Endothelial cell of umbilical vein (primary cell): ENCODE results near the gene APPL2.

Experiments used
- JUN ChIP-seq: IDR thresholded peaks from 2 replicates; pipeline ENCODE4 v1.6.1; 2011; ENCODE audit warnings: borderline replicate concordance, low read depth; ENCODE audit not compliant: insufficient read length, insufficient read depth
- POLR2A ChIP-seq: IDR thresholded peaks from 2 replicates; pipeline ENCODE4 v1.6.1; 2012; ENCODE audit warnings: low read depth, mild to moderate bottlenecking, control low read depth, low read length
- TF ChIP-seq, protein P1 (sequence below), 2 donors: IDR thresholded peaks; 1 replicate in 1 of 2; 2 replicates in 1 of 2; pipeline ENCODE4 v1.5.1; 2011; ENCODE audit warnings: low read length in 2 of 2, mild to moderate bottlenecking in 2 of 2, moderate library complexity in 2 of 2, control low read depth in 1 of 2, inconsistent platforms in 1 of 2, low read depth in 1 of 2; ENCODE audit not compliant: insufficient read depth in 1 of 2; ENCODE audit errors: extremely low read depth in 1 of 2
- TF ChIP-seq, protein P2 (sequence below): IDR thresholded peaks from 2 replicates; pipeline ENCODE4 v1.6.1; 2011; ENCODE audit not compliant: insufficient read depth, insufficient read length

- TF ChIP-seq, protein P1, sequence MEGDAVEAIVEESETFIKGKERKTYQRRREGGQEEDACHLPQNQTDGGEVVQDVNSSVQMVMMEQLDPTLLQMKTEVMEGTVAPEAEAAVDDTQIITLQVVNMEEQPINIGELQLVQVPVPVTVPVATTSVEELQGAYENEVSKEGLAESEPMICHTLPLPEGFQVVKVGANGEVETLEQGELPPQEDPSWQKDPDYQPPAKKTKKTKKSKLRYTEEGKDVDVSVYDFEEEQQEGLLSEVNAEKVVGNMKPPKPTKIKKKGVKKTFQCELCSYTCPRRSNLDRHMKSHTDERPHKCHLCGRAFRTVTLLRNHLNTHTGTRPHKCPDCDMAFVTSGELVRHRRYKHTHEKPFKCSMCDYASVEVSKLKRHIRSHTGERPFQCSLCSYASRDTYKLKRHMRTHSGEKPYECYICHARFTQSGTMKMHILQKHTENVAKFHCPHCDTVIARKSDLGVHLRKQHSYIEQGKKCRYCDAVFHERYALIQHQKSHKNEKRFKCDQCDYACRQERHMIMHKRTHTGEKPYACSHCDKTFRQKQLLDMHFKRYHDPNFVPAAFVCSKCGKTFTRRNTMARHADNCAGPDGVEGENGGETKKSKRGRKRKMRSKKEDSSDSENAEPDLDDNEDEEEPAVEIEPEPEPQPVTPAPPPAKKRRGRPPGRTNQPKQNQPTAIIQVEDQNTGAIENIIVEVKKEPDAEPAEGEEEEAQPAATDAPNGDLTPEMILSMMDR (IDR thresholded peaks at IDR 0.05; ENCODE audit: extremely low read depth in 1 of 2, insufficient read depth in 1 of 2, low read depth in 1 of 2, low read length in 2 of 2), result no peak
- TF ChIP-seq JUN, result no peak
- TF ChIP-seq POLR2A, result no peak
- TF ChIP-seq, protein P2, sequence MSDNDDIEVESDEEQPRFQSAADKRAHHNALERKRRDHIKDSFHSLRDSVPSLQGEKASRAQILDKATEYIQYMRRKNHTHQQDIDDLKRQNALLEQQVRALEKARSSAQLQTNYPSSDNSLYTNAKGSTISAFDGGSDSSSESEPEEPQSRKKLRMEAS, result no peak
Observed at GRCh38 chr12:105280966-105281693, 45.2 kb upstream of the APPL2 start.
